Large intestine (tissue), 3 donors: Measurements from ENCODE around the gene ZNF679. TPM values are rescaled to one million over a fixed set of nuclear protein-coding genes. Genes with fewer than 3 reads are reported as not detected.
"Not testable (repeated sequence)": the region's sequence is repeated elsewhere in the genome, so short reads cannot be mapped to it uniquely, and the experiment has no call there.

Experiments
- DNase-seq, 2 donors: peaks; one replicate each; pipeline versions ENCODE4 v3.0.0 to v3.0.0-alpha.2; 2013
- H3K27ac ChIP-seq: one replicate; pipeline ENCODE4 v1.5.1; 2013; ENCODE audit warnings: low read length
- H3K27me3 ChIP-seq: 2 replicates; pipeline ENCODE4 v1.6.1; 2013; ENCODE audit warnings: low read length; ENCODE audit not compliant: control insufficient read depth, insufficient read depth
- H3K36me3 ChIP-seq: 2 replicates; pipeline ENCODE4 v1.6.1; 2013; ENCODE audit warnings: low read length; ENCODE audit not compliant: control insufficient read depth, insufficient read depth
- H3K4me1 ChIP-seq: one replicate; pipeline ENCODE4 v1.6.1; 2013; ENCODE audit warnings: low read length; ENCODE audit not compliant: control insufficient read depth, insufficient read depth
- H3K4me3 ChIP-seq: one replicate; pipeline ENCODE4 v1.5.1; 2013; ENCODE audit warnings: low read length
- H3K9me3 ChIP-seq: one replicate; pipeline ENCODE4 v1.6.1; 2013; ENCODE audit warnings: mild to moderate bottlenecking, low read depth, low read length, moderate library complexity; ENCODE audit not compliant: control insufficient read depth
- WGBS: methylation state at CpG from one replicate; pipeline ENCODE4 v1.1.5; 2013; ENCODE audit warnings: low lambda C conversion rate; ENCODE audit not compliant: insufficient coverage; 5-methylcytosine and 5-hydroxymethylcytosine counted together
- polyA plus RNA-seq: library from polyadenylated mRNA; unstranded; fragments of 120-200 nt; gene quantifications from one replicate; pipeline ENCODE4 v1.2.1, GENCODE V29; 2013

The ZNF679 gene
- polyA plus RNA-seq, 1 donor = not detected

GRCh38 chr7:64206903-64207302 lies 21.4 kb upstream of the ZNF679 start, which contains the start of gene ZNF735:
TSS of gene ZNF735 (plus strand) at chr7:64207203. CDS start at chr7:64207203, 0 bp downstream.
- peaks cover 13% of the 10 kb centered on the region for H3K9me3 ChIP-seq
- no peaks in the 10 kb centered on the region for H3K27me3 ChIP-seq
- no peaks in the 10 kb centered on the region for H3K36me3 ChIP-seq
- H3K4me1 ChIP-seq = no peaks in the 10 kb centered on the region
- WGBS = no CpG with 5 or more reads among the region's 13 CpGs
- H3K27ac ChIP-seq = no peak within 1 kb of the TSS
- no peak within 1 kb of the TSS for H3K4me3 ChIP-seq
- DNase-seq = no peak

GRCh38 chr7:64219710-64220298 lies 8.5 kb upstream of the ZNF679 start:
- no CpG with 5 or more reads among the region's 5 CpGs for WGBS
- H3K9me3 ChIP-seq = peaks cover 11% of the 10 kb centered on the region
- H3K27ac ChIP-seq, H3K27me3 ChIP-seq, H3K4me3 ChIP-seq, DNase-seq, H3K4me1 ChIP-seq, H3K36me3 ChIP-seq: not testable (repeated sequence)

- Histone ChIP-seq H3K36me3 (no peaks in the 10 kb centered on the region), H3K4me1 (no peaks in the 10 kb centered on the region), H3K4me3 (no peak overlapping the region), H3K27me3 (no peaks in the 10 kb centered on the region), H3K9me3 (peaks cover 3% of the 10 kb centered on the region), H3K27ac (no peak overlapping the region)
- WGBS = no CpG with 5 or more reads among the region's 2 CpGs
- DNase-seq = no peak
These were observed 4.9 kb upstream of the ZNF679 start for GRCh38 chr7:64223366-64223765.

- no peaks in the 10 kb centered on the region for H3K27me3 ChIP-seq
- no CpG with 5 or more reads among the region's 1 CpG for WGBS
- H3K36me3 ChIP-seq = no peaks in the 10 kb centered on the region
- no peak overlapping the region for H3K4me3 ChIP-seq
- no peak for DNase-seq
- H3K27ac ChIP-seq = no peak overlapping the region
- no peaks in the 10 kb centered on the region for H3K4me1 ChIP-seq
- H3K9me3 ChIP-seq = no peaks in the 10 kb centered on the region
These were observed 38.2 kb downstream of the ZNF679 start for GRCh38 chr7:64266341-64266919.

GRCh38 chr7:64277630-64278029 lies 49.4 kb downstream of the ZNF679 start:
- Histone ChIP-seq H3K9me3 (peaks cover 3% of the 10 kb centered on the region), H3K4me3 (no peak overlapping the region), H3K27me3 (no peaks in the 10 kb centered on the region), H3K27ac (no peak overlapping the region), H3K36me3 (no peaks in the 10 kb centered on the region), H3K4me1 (no peaks in the 10 kb centered on the region)
- no peak for DNase-seq
- whole genome bisulfite sequencing = 94% methylated on average over 2 of the region's 2 CpGs

GRCh38 chr7:64294701-64295420 lies 66.6 kb downstream of the ZNF679 start:
- no peaks in the 10 kb centered on the region for H3K27me3 ChIP-seq
- no peaks in the 10 kb centered on the region for H3K36me3 ChIP-seq
- no peak overlapping the region for H3K27ac ChIP-seq
- WGBS = no CpG with 5 or more reads among the region's 1 CpG
- H3K9me3 ChIP-seq = no peaks in the 10 kb centered on the region
- H3K4me3 ChIP-seq = no peak overlapping the region
- no peak for DNase-seq
- H3K4me1 ChIP-seq = no peaks in the 10 kb centered on the region

GRCh38 chr7:64297418-64297817 lies 69.1 kb downstream of the ZNF679 start:
- not testable (repeated sequence) for H3K36me3 ChIP-seq, DNase-seq, H3K4me1 ChIP-seq, H3K4me3 ChIP-seq, H3K27me3 ChIP-seq, H3K9me3 ChIP-seq, H3K27ac ChIP-seq
- no CpG with 5 or more reads among the region's 1 CpG for WGBS

- Histone ChIP-seq H3K4me1 (no peaks in the 10 kb centered on the region), H3K27ac (no peak overlapping the region), H3K9me3 (no peaks in the 10 kb centered on the region), H3K36me3 (no peaks in the 10 kb centered on the region), H3K4me3 (no peak overlapping the region), H3K27me3 (no peaks in the 10 kb centered on the region)
- DNase-seq = no peak
- no CpG with 5 or more reads among the region's 9 CpGs for WGBS
These were observed 72.5 kb downstream of the ZNF679 start for GRCh38 chr7:64300641-64301405.

GRCh38 chr7:64307254-64308015 lies 79.2 kb downstream of the ZNF679 start:
- Histone ChIP-seq H3K4me1 (peaks cover 3% of the 10 kb centered on the region), H3K4me3 (peak overlapping the region; percentile 59), H3K27ac (peak overlapping the region; percentile 89), H3K9me3 (no peaks in the 10 kb centered on the region), H3K36me3 (no peaks in the 10 kb centered on the region), H3K27me3 (no peaks in the 10 kb centered on the region)
- DNase-seq = peak; percentile 96 to 99
- no CpG with 5 or more reads among the region's 33 CpGs for WGBS

- peaks cover 3% of the 10 kb centered on the region for H3K4me1 ChIP-seq
- H3K27me3 ChIP-seq = no peaks in the 10 kb centered on the region
- peak overlapping the region; percentile 59 for H3K4me3 ChIP-seq
- H3K9me3 ChIP-seq = no peaks in the 10 kb centered on the region
- H3K27ac ChIP-seq = peak overlapping the region; percentile 89
- no CpG with 5 or more reads among the region's 7 CpGs for WGBS
- no peaks in the 10 kb centered on the region for H3K36me3 ChIP-seq
- DNase-seq = peak; percentile 28 to 81
These were observed 79.7 kb downstream of the ZNF679 start for GRCh38 chr7:64308016-64308270.
